GM15510 (cell line): Measurements from ENCODE around the gene VPS41.

Experiments
- POLR2A ChIP-seq: IDR thresholded peaks from 3 replicates; pipeline ENCODE4 v1.6.1; 2011; ENCODE audit warnings: borderline replicate concordance; ENCODE audit not compliant: insufficient read length; ENCODE audit errors: extremely low read depth

Gene VPS41

DNA sequence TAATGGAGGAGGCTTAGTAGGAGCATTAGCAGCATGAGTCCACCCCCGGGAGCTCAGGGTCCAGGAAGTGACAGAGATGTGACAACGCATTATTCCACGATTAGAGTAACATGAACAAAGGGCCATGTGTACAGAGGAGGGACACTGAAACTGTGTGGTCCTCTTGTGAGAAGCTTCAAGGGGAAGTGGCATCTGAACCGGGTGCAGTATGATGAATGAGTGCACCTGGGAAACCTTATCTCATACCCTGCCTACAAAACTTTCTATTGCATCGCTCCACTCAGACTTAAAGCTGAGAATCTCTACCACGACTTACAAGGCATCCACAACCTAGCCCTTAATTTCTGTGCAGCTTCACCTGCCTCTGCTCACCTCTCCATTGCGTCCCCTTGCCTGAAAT lies 162.6 kb downstream of the VPS41 start:
- no peak for TF ChIP-seq POLR2A

GRCh38 chr7:38744746-38745145 lies 164.2 kb downstream of the VPS41 start:
- TF ChIP-seq POLR2A: no peak

DNA sequence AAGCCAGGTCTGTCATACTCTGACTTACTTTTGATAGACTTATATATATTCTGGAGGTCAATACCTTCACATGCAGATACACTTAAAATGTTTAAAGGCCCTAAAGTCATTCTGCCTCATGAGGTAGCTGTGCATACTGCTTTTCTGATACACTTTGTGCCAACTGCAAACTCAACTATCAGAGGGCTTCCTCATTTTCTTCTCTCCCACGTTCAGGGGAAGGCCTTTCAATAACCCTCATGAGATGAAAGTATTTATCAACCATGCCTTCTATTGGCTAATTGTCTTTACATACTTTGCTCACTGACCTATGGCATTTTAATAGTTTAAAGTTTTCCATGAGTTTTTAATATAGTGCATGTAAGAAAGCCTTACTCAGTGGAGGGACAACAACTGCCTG lies 165.1 kb downstream of the VPS41 start:
- TF ChIP-seq POLR2A: no peak

DNA sequence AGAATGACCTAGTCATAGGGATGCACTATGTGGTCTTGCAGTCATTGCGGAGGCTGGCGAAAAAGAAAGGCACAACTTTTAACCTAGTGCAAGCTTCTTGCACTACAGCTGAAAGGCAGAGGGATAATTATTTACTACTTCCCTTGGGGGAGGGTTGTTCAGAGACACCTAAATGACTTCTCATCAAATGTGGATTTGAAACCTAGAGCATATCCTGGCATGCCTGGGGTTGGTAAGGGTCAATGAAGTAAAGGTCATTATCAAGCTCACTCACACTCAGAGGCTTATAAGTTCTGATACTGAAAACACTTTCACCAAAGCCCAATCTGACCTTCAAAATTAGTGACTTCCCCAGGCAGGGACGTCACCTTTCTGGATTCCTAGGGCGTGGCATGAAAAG lies 168.9 kb downstream of the VPS41 start:
- TF ChIP-seq POLR2A: no peak

DNA sequence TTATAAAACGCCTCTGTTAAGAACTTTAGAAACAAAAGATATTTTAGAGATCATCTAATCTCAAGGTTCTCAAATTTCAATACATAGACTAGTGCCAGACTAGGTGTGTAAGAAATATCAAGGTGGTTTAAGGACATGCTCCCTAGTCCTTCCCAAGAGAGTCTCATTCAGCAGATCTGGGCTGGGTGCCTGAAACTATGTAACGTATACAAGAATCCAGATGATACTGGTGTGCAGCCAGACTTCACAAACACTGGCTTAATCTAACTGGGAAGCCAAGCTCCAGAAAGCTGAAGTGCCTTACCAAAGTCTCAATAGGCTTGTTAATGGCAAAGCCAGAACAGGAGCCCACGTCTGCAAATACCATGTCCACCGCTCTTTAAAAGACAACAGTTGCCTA lies 172.9 kb downstream of the VPS41 start:
- no peak for TF ChIP-seq POLR2A

- TF ChIP-seq POLR2A: no peak
Measured at GRCh38 chr7:38731215-38731614, 177.8 kb downstream of the VPS41 start.

- TF ChIP-seq POLR2A: no peak
Measured at GRCh38 chr7:38728145-38728544, 180.8 kb downstream of the VPS41 start.

DNA sequence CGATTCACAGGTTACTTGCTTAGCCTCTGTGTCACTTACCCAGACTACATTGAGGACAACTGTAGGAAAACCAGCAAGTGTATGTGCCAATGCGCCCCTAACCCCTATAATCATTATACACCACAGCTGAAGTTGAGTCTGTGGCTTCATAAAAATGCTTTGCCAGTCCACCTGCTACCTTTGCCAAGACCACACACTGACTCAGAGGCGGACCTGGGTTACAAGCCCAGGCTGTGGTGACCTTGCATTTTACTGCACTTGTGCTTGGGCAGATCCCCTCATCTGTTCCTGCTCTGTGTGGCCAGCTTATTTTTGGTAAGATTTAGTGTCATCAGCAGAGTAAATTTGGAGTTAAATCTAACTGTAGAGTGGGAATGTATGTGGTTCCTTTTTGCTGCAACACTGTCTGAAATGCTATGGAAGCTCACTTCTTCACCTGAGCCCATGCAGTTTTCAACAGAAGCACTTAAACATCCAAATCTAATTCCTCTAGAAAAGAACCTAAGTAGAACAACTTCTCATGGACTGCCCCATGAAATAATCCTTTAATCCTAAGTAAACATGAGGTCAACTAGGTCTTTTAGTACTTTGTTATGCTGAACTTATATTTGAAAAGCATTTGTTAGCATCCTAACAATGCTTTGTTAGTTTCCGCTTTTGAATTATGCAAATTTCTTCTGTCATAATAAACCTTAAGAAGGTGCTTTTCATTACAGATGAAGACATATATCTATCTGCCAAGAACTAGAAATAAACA lies 181.6 kb downstream of the VPS41 start:
- no peak for TF ChIP-seq POLR2A

GRCh38 chr7:38723327-38723726 lies 185.7 kb downstream of the VPS41 start:
- TF ChIP-seq POLR2A: no peak

DNA sequence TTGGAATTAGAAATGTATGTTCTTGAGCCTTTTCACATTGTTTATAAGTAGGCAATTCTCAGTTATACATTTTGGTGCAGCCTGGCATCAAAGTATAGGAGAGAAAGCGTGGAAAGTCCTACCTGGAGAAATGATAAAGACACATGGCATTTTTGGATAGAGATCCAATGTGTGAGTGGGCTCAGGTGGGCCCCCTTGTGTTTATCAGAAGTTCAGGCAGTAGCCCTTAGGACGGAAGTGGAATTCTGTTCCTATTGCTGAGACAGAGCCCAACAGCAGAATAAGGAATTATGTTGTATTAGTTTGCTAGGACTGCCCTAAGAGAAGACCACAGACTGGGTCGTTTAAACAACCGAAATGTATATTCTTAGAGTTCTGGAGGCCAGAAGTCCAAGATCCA lies 192.6 kb downstream of the VPS41 start:
- no peak for TF ChIP-seq POLR2A

- no peak for TF ChIP-seq POLR2A
Measured at GRCh38 chr7:38709123-38709522, 199.9 kb downstream of the VPS41 start.

DNA sequence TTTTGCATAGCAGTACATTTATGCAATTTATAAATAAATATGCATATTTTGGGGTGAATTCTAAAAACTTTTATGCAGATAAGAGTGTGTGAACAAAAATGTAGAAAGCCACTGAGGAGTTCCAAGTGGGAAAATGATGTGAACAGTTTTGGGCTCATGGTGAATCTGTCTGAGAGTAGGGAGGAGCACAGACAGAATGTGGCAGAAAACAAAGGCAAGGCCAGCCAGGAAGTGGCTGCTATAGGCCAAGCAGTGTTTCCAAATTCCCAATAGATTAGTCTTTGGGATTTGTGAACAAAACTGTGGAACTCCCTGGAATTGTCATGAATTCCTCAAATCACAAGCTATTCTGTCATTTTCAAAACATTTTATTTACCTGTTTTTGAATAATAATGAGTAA lies 204.2 kb downstream of the VPS41 start:
- TF ChIP-seq POLR2A: no peak

DNA sequence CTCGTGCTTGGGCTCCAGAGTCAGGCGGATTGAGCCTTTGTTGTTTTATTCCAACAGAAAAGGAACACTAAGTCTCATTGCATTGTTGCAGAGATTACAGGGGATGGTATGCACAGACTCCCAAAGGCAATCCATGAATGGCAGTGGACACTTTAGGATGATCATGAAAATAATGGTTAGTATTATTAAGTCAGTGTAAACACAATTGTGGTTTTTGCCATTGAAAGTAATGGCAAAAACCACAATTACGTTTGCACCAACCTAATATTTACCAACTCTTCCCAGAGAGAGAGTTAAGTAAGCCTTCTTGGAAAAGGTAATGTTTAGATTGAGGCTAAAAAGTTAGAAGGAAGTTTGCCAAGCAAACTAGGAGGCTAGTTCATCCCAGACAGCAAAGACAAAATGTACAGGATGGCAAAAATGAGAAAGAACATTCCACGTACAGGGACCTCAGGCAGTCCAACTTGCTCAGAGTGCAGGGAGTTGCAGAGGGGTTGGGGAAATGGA lies 204.9 kb downstream of the VPS41 start:
- TF ChIP-seq POLR2A: no peak

DNA sequence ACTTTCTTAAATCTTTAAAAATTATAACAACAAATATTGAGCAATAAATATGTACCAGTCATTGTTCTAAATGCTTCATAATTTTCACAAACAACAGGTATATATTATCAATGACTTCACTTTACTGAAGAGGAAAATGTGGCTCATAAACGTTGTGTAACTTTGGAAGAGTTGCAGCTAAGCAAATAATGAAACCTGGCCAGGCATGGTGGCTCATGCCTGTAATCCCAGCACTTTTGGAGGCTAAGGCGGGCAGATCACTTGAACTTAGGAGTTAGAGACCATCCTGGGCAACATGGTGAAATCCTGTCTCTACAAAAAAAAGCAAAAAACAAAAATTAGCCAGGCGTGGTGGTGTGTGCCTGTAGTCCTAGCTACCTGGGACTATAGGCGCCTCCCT lies 205.9 kb downstream of the VPS41 start:
- no peak for TF ChIP-seq POLR2A

DNA sequence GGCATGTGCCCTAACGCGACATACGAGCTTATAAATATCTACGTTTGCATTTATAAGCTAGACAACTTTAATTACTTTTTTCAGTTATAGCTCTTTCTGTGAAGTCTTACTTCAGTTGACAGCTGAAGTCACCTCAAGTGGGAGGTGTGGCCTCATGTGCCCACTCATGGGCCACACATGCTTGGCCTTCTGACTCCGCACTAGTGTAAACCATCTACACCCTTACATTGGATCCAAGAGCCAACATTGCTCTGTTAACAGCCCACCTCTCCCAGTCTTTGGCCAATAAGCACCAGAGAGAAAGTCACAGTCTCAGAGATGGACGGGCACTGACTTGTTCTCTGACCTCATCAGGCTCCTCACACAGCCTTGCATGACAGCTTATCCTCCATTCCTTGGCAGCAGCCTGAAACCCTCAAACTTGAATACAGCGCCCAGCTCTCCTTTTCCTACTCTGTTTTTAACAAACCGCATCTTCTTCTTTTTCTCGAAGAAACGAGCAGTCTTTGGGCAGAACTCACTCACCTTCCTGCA lies 206.9 kb downstream of the VPS41 start:
- TF ChIP-seq POLR2A: no peak

DNA sequence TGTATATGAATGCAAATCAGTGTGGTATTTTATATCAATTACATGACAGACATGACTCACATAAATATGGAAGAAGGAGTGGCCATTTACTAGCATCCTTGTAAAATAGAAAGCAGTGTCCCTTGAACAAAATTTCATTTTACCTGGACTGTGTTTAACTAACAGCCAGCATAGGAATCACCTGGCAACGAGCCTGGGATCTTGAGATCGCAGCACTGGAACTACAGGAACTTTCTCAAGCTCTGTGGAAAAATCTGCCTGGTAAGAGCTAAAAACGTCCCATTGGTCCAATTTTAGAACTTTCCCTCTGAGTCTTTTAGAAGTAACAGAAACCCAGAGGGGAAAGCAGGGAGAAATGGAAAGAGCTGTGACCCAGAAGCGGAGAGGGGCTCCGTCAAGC lies 208.9 kb downstream of the VPS41 start:
- TF ChIP-seq POLR2A: no peak
